ENCODE measurements around the gene PRSS8.
"Not testable (repeated sequence)": the region's sequence is repeated elsewhere in the genome, so short reads cannot be mapped to it uniquely, and the experiment has no call there.

- TF ChIP-seq, protein P1, sequence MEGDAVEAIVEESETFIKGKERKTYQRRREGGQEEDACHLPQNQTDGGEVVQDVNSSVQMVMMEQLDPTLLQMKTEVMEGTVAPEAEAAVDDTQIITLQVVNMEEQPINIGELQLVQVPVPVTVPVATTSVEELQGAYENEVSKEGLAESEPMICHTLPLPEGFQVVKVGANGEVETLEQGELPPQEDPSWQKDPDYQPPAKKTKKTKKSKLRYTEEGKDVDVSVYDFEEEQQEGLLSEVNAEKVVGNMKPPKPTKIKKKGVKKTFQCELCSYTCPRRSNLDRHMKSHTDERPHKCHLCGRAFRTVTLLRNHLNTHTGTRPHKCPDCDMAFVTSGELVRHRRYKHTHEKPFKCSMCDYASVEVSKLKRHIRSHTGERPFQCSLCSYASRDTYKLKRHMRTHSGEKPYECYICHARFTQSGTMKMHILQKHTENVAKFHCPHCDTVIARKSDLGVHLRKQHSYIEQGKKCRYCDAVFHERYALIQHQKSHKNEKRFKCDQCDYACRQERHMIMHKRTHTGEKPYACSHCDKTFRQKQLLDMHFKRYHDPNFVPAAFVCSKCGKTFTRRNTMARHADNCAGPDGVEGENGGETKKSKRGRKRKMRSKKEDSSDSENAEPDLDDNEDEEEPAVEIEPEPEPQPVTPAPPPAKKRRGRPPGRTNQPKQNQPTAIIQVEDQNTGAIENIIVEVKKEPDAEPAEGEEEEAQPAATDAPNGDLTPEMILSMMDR (conservative IDR thresholded peaks at IDR 0.05 in 1 of 2, IDR thresholded peaks at IDR 0.05 in 1 of 2; ENCODE audit: extremely low read depth in 1 of 2, insufficient read depth in 1 of 2, low read depth in 1 of 2, low read length in 2 of 2): not testable (repeated sequence)
- not testable (repeated sequence) for TF ChIP-seq EZH2 (IDR thresholded peaks at IDR 0.05; ENCODE audit: borderline replicate concordance, low read length)
Observed at GRCh38 chr16:31150976-31151375, 15.4 kb upstream of the PRSS8 start.

Measured in mammary epithelial cell (primary cell).